HEK293T (cell line): ENCODE data around the gene PJA1.

Source experiments
- CTCF ChIA-PET: fragments of 350-600 bp; formaldehyde crosslinking; extraction: SDS; loops from one replicate; lab custom pipeline; 2021; ENCODE audit warnings: antibody characterized with exemption, inconsistent platforms; lab: Yijun Ruan, JAX
- POLR2A ChIA-PET: fragments of 350-600 bp; formaldehyde crosslinking; extraction: SDS; loops from one replicate; lab custom pipeline; 2020; ENCODE audit warnings: antibody characterized with exemption, inconsistent platforms; lab: Yijun Ruan, JAX
- DNase-seq: peaks from one replicate; pipeline ENCODE4 v3.0.0; 2012; ENCODE audit warnings: mixed read lengths; ENCODE audit errors: extremely low spot score
- ARNT ChIP-seq: fragments of 450-650 bp; IDR thresholded peaks from 2 replicates; pipeline ENCODE4 v1.6.1; 2017; ENCODE audit warnings: mild to moderate bottlenecking
- BHLHE40 ChIP-seq: fragments of 450-650 bp; IDR thresholded peaks from 2 replicates; pipeline ENCODE4 v1.6.1; 2016; ENCODE audit warnings: mild to moderate bottlenecking, moderate library complexity, borderline replicate concordance
- CTBP1 ChIP-seq: fragments of 450-650 bp; IDR thresholded peaks from 2 replicates; pipeline ENCODE4 v1.6.1; 2016; ENCODE audit warnings: borderline replicate concordance
- ELF4 ChIP-seq: fragments of 450-650 bp; IDR thresholded peaks from 2 replicates; pipeline ENCODE4 v1.6.1; 2017; ENCODE audit warnings: antibody characterized with exemption
- FOXA1 ChIP-seq: fragments of 450-650 bp; IDR thresholded peaks from 2 replicates; pipeline ENCODE4 v1.6.1; 2016; ENCODE audit warnings: mild to moderate bottlenecking
- FOXK2 ChIP-seq: fragments of 450-650 bp; IDR thresholded peaks from 2 replicates; pipeline ENCODE4 v1.6.1; 2016; ENCODE audit warnings: mild to moderate bottlenecking
- FOXM1 ChIP-seq: fragments of 450-650 bp; IDR thresholded peaks from 2 replicates; pipeline ENCODE4 v1.6.1; 2017; ENCODE audit warnings: mild to moderate bottlenecking, borderline replicate concordance
- HDGF ChIP-seq: fragments of 450-650 bp; IDR thresholded peaks from 2 replicates; pipeline ENCODE4 v1.6.1; 2017; ENCODE audit warnings: antibody characterized with exemption, borderline replicate concordance
- L3MBTL2 ChIP-seq: fragments of 450-650 bp; conservative IDR thresholded peaks from 2 replicates; pipeline ENCODE4 v1.6.1; 2016; ENCODE audit warnings: mild to moderate bottlenecking
- LEF1 ChIP-seq: fragments of 450-650 bp; IDR thresholded peaks from 2 replicates; pipeline ENCODE4 v1.6.1; 2017; ENCODE audit warnings: mild to moderate bottlenecking, borderline replicate concordance
- NFRKB ChIP-seq: fragments of 450-650 bp; IDR thresholded peaks from 2 replicates; pipeline ENCODE4 v1.6.1; 2016; ENCODE audit warnings: mild to moderate bottlenecking, moderate library complexity
- PKNOX1 ChIP-seq: fragments of 450-650 bp; IDR thresholded peaks from 2 replicates; pipeline ENCODE4 v1.6.1; 2016
- SP1 ChIP-seq: fragments of 450-650 bp; IDR thresholded peaks from 2 replicates; pipeline ENCODE4 v1.6.1; 2017
- SUZ12 ChIP-seq: fragments of 450-650 bp; IDR thresholded peaks from 2 replicates; pipeline ENCODE4 v1.6.1; 2016; ENCODE audit warnings: mild to moderate bottlenecking
- TARDBP ChIP-seq: fragments of 450-650 bp; IDR thresholded peaks from 2 replicates; pipeline ENCODE4 v1.6.1; 2016
- ZNF384 ChIP-seq: fragments of 450-650 bp; IDR thresholded peaks from 2 replicates; pipeline ENCODE4 v1.6.1; 2016

Gene PJA1

GRCh38 chrX:69131886-69132285 lies 33.4 kb downstream of the PJA1 start:
- CTCF ChIA-PET, result interaction anchor here (1.3 to 1.5 kb wide), 2 partner anchors 91 to 304 kb away, joined by 3 read pairs; no protein-coding TSS in a partner anchor
- no peak for DNase-seq
- no peak for TF ChIP-seq ZNF384
- TF ChIP-seq BHLHE40, result no peak
- no peak for TF ChIP-seq NFRKB
- POLR2A ChIA-PET, result interaction anchor here (1.2 kb wide), 2 partner anchors 25 to 38 kb away, joined by 3 read pairs; no protein-coding TSS in a partner anchor

DNA sequence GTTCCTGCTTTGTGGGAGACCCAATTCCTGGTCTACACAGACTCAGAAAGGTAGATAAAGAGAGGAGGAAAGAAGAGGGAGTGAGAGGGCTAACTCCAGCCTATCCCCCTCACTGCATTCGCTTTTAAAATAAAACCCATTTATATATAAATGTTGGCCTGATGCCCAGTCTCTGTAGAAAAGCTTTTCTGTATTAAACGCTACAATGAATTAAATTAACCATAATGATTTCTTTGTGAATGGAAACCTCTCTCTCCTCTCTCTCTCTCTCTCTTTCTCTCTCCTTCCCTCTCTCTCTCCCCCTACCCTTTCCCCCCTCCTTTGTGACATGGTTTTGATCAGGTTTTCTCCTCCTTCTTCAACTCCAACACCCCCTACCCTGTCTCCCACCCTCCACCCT lies 34.8 kb downstream of the PJA1 start:
- TF ChIP-seq FOXA1 (no peak), SP1 (no peak), CTBP1 (no peak), SUZ12 (no peak), ZNF384 (no peak), LEF1 (no peak), ELF4 (no peak), FOXM1 (no peak), BHLHE40 (no peak), HDGF (no peak), L3MBTL2 (no peak), PKNOX1 (no peak), NFRKB (no peak)
- ChIA-PET POLR2A (interaction anchor here (1.2 to 2.7 kb wide), 2 partner anchors 23 to 47 kb away, joined by 4 to 7 read pairs; no protein-coding TSS in a partner anchor), CTCF (interaction anchor here (1.0 kb wide), 1 partner anchor 13 kb away, joined by 4 read pairs; no protein-coding TSS in a partner anchor)
- DNase-seq, result no peak

DNA sequence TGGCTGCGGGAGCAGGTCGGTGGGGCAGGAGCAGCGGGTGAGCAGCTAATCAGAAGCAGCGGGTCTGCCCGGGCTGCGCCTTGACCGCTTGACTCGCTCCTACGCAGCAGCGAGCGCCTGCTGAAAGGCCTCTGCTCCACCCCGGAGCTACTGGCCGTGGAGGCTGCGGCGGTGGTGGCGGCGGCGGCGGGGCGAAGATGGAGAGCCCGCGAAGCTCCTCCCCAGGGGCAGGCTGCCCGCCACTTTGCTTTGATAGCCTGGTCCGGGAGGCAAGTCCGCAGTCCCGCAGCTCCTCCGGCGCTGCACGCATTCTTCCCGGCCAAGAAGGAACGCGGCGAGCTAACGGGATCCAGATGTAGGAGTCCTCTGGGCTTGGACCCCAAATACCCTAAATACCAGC lies 36.7 kb downstream of the PJA1 start:
- ChIA-PET CTCF (interaction anchor here (1.8 kb wide), 1 partner anchor 35 kb away, joined by 4 read pairs; no protein-coding TSS in a partner anchor), POLR2A (interaction anchor here (0.7 to 2.7 kb wide), 2 partner anchors 45 to 48 kb away, joined by 3 to 7 read pairs; no protein-coding TSS in a partner anchor)
- TF ChIP-seq ARNT, result no peak
- TF ChIP-seq PKNOX1, result no peak
- no peak for TF ChIP-seq FOXA1
- no peak for TF ChIP-seq FOXM1
- TF ChIP-seq ELF4, result no peak
- DNase-seq, result no peak

DNA sequence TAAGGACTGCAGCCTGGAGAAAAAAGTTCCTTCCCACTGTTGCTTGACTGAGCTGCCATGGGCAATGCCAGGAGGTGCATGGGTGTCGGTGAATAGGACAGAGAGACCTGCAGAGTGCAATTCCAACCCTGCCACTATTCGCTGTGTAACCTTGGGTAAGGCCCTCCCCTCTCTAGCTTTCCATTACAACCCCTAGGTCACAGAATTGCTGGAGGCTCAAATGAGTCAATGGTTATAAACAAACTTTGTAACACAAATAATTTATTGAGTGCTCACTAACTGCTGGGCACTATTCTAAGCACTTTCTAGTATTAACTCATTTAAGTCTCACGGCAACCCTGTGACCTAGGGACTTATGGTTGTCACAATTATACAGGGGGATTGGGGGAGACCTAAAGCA lies 37.8 kb downstream of the PJA1 start:
- ChIA-PET POLR2A (interaction anchor here (1.0 to 1.1 kb wide), 2 partner anchors 10 to 38 kb away, joined by 3 read pairs; partner anchors contain the start of gene PJA1), CTCF (no interaction called here)
- TF ChIP-seq PKNOX1 (no peak), SUZ12 (no peak), SP1 (no peak), L3MBTL2 (no peak), ELF4 (no peak), HDGF (no peak), ZNF384 (no peak)
- no peak for DNase-seq

DNA sequence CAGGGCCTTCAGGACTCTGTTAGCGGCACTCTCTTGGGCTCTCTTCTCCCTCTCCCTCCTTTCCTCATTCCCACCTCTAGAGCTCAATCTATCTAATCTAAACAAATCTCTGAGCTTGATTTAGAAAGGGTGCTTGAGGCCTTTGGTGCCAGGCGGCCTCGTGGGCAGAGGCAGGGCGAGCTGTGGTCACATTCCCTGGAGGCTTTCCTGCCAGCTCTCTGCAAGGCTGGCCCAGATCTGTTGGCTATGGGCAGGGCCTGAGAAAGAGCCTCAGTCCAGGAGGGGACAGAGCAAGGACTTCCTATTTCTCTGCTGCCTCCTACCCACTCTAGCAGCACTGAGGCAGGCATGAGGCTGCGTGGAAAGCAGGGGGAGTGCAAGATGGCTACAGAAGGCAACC lies 38.6 kb downstream of the PJA1 start:
- POLR2A ChIA-PET, result interaction anchor here (1.1 kb wide), 1 partner anchor 9 kb away, joined by 3 read pairs; no protein-coding TSS in a partner anchor
- CTCF ChIA-PET, result no interaction called here
- TF ChIP-seq LEF1, result no peak
- no peak for TF ChIP-seq SUZ12
- DNase-seq, result no peak

DNA sequence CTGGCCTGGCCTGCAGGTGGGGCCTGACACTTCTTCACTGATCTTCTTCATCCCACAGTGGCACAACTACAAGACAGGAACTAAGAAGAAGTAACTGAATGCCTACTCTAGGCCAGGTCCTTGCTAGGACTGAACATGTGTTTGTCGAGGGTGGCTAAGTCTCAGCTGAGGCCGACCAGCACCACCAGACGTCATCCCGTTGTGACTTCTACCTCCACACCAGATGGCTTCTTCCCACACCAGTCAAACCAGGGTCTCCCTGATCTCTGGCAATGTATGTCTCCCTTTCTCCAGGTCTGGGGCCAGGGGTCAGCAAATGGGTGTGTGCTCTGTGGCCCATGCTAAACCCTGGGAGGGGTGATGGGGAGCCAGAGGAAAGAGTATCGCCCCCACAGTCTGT lies 40.2 kb downstream of the PJA1 start:
- no peak for DNase-seq
- POLR2A ChIA-PET, result interaction anchor here (1.0 kb wide), 1 partner anchor 296 kb away, joined by 3 read pairs; the partner anchor contains the start of gene EFNB1
- TF ChIP-seq ELF4 (no peak), FOXK2 (no peak), L3MBTL2 (no peak), HDGF (no peak)
- CTCF ChIA-PET, result no interaction called here

DNA sequence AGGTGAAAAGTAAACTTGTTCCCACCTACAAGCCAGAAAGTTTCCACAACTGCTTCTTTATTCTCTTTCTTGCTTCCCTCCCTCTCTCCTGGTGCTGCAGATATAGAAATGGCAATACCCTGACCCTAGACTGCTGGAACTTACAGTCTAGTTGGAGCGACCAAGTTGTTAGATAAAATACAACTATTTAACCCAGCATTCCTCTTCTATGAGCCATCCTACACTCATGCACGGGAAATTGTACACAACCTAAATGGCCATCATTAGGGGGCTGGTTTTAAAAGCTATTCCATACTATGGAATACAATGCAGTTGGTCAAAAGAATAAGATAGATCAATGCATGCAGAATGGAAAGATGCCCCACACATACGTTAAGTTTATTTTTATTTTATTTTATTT lies 41.1 kb downstream of the PJA1 start:
- ChIA-PET CTCF (interaction anchor here (1.7 kb wide), 1 partner anchor 10 kb away, joined by 6 read pairs; no protein-coding TSS in a partner anchor), POLR2A (interaction anchor here (1.0 kb wide), 1 partner anchor 295 kb away, joined by 3 read pairs; the partner anchor contains the start of gene EFNB1)
- DNase-seq, result no peak
- TF ChIP-seq SP1 (no peak), ARNT (no peak), TARDBP (no peak), L3MBTL2 (no peak), ZNF384 (no peak), CTBP1 (no peak), HDGF (no peak), LEF1 (no peak), SUZ12 (no peak), FOXA1 (no peak), NFRKB (no peak), ELF4 (no peak), PKNOX1 (no peak), FOXK2 (no peak), FOXM1 (no peak), BHLHE40 (no peak)
